Measurements from ENCODE around the gene RASEF.

Gene RASEF

DNA sequence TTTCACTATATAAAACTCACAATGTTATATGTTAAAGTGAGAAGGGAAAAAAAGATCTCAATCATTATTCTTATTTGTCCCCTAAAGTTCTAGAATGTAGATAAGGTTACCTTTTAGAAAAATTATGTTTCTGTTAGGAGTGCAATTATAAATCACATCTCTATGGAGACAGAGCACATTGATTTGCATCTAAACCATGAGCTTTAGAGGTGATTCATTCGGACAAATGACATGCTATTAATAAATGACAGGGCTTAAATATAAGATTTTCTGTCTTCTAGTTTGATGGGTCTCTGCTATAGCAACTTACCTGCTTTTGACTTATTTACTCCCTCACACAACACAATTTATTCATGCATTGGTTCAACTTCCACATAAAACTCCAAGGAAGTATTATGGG is 39.8 kb downstream of the RASEF start:
- DNase-seq (ENCODE audit: low spot score in 2 of 2) (no peak), ATAC-seq (replicated peaks; ENCODE audit: extremely low read depth, poor library complexity, severe bottlenecking) (no peak)
- H3K4me3 Mint-ChIP-seq, result no peak overlapping the region
- no peak overlapping the region for H3K27ac Mint-ChIP-seq (ENCODE audit: low read depth)
- H3K36me3 Mint-ChIP-seq (ENCODE audit: insufficient read depth), result no peaks in the 10 kb centered on the region
- H3K4me1 Mint-ChIP-seq, result no peaks in the 10 kb centered on the region
- peaks cover 6% of the 10 kb centered on the region for H3K9me3 Mint-ChIP-seq
- H3K27me3 Mint-ChIP-seq, result no peaks in the 10 kb centered on the region

DNA sequence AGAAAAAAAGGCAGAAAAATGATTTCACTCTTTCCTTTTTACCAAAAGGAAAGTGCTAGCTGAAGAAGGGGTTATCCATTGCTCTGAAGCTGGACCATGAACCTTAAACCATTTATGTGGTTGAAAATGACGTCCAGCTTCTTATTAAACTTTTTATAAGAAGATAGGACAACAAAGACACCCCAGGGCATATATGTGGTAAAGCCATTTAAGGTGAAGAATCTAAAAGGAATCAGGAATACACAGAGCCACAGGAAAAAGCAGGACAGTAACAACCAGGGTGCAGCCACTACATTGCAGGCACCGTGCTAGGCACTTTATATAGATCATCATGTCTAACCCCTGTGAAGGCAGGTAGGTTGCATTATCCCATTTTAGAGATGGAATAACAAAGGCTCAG is 42.1 kb downstream of the RASEF start:
- Mint-ChIP-seq H3K36me3 (ENCODE audit: insufficient read depth) (no peaks in the 10 kb centered on the region), H3K4me3 (no peak overlapping the region), H3K4me1 (no peaks in the 10 kb centered on the region), H3K27ac (ENCODE audit: low read depth) (no peak overlapping the region), H3K27me3 (no peaks in the 10 kb centered on the region), H3K9me3 (peaks cover 6% of the 10 kb centered on the region)
- ATAC-seq (replicated peaks; ENCODE audit: extremely low read depth, poor library complexity, severe bottlenecking) (no peak), DNase-seq (ENCODE audit: low spot score in 2 of 2) (no peak)

DNA sequence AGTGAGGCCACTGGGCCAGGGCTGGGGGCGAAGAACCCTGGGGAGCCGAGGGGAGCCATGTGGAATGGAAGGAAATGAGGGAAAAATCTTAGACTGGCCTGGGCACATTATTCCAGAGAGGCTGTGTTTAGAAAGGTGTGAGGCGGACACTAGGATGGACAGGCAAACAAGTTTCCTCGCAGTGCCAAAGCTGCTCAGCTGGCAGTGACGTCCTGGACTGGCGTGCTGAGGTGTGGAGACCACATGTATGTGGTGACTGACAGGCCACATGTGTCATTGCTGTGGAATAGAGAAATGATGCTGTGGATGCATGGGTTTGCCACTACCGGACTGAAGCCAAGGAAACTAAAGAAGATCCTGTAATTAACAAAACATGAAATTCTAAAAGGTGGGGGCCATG is 42.6 kb downstream of the RASEF start:
- no peak for ATAC-seq (replicated peaks; ENCODE audit: extremely low read depth, poor library complexity, severe bottlenecking)
- no peak overlapping the region for H3K27ac Mint-ChIP-seq (ENCODE audit: low read depth)

DNA sequence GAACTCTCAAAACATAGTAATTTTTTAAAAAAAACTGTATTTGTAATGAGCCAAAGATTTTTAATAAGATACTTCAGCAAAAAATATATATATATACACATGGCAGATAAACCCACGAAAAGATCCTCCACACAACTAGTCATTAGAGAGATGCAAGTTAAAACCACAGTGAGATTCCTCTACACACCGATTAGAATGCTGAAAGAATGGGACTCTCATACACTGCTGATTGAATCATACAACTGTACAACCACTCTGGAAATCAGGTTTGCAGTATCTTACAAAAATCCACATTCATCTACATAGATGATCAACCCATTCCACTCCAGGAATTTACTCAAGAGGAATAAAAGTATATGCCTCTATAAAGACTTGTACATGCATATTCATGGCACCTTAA is 43.7 kb downstream of the RASEF start:
- H3K9me3 Mint-ChIP-seq, result peaks cover 6% of the 10 kb centered on the region
- DNase-seq (ENCODE audit: low spot score in 2 of 2) (no peak), ATAC-seq (replicated peaks; ENCODE audit: extremely low read depth, poor library complexity, severe bottlenecking) (no peak)
- H3K27me3 Mint-ChIP-seq, result no peaks in the 10 kb centered on the region
- no peaks in the 10 kb centered on the region for H3K4me1 Mint-ChIP-seq
- H3K27ac Mint-ChIP-seq (ENCODE audit: low read depth), result no peak overlapping the region
- H3K4me3 Mint-ChIP-seq, result no peak overlapping the region
- no peaks in the 10 kb centered on the region for H3K36me3 Mint-ChIP-seq (ENCODE audit: insufficient read depth)

More for the DNA sequence above, 42.6 kb downstream of the RASEF start:
- H3K9me3 Mint-ChIP-seq, result peaks cover 6% of the 10 kb centered on the region
- H3K27me3 Mint-ChIP-seq, result no peaks in the 10 kb centered on the region
- no peak overlapping the region for H3K4me3 Mint-ChIP-seq
- H3K36me3 Mint-ChIP-seq (ENCODE audit: insufficient read depth), result no peaks in the 10 kb centered on the region
- H3K4me1 Mint-ChIP-seq, result no peaks in the 10 kb centered on the region
- DNase-seq (ENCODE audit: low spot score in 2 of 2), result no peak

- no peak for DNase-seq (ENCODE audit: low spot score in 2 of 2)
- Mint-ChIP-seq H3K9me3 (no peaks in the 10 kb centered on the region), H3K4me1 (no peaks in the 10 kb centered on the region), H3K4me3 (no peak overlapping the region), H3K27me3 (no peaks in the 10 kb centered on the region), H3K36me3 (ENCODE audit: insufficient read depth) (no peaks in the 10 kb centered on the region), H3K27ac (ENCODE audit: low read depth) (no peak overlapping the region)
- no peak for ATAC-seq (replicated peaks; ENCODE audit: extremely low read depth, poor library complexity, severe bottlenecking)
These were observed 47.0 kb downstream of the RASEF start for GRCh38 chr9:83015897-83016296.

GRCh38 chr9:83013867-83014605 is 48.9 kb downstream of the RASEF start:
- ATAC-seq (replicated peaks; ENCODE audit: extremely low read depth, poor library complexity, severe bottlenecking) (no peak), DNase-seq (ENCODE audit: low spot score in 2 of 2) (no peak)
- Mint-ChIP-seq H3K36me3 (ENCODE audit: insufficient read depth) (no peaks in the 10 kb centered on the region), H3K9me3 (peaks cover 5% of the 10 kb centered on the region), H3K4me3 (no peak overlapping the region), H3K27me3 (no peaks in the 10 kb centered on the region), H3K27ac (ENCODE audit: low read depth) (no peak overlapping the region), H3K4me1 (no peaks in the 10 kb centered on the region)

- no peak overlapping the region for H3K27ac Mint-ChIP-seq (ENCODE audit: low read depth)
- no peaks in the 10 kb centered on the region for H3K27me3 Mint-ChIP-seq
- H3K4me1 Mint-ChIP-seq, result no peaks in the 10 kb centered on the region
- H3K9me3 Mint-ChIP-seq, result peaks cover 11% of the 10 kb centered on the region
- no peak for ATAC-seq (replicated peaks; ENCODE audit: extremely low read depth, poor library complexity, severe bottlenecking)
- no peak for DNase-seq (ENCODE audit: low spot score in 2 of 2)
- no peaks in the 10 kb centered on the region for H3K36me3 Mint-ChIP-seq (ENCODE audit: insufficient read depth)
- H3K4me3 Mint-ChIP-seq, result no peak overlapping the region
These were observed 49.8 kb downstream of the RASEF start for GRCh38 chr9:83012922-83013838.

- Mint-ChIP-seq H3K27me3 (no peaks in the 10 kb centered on the region), H3K36me3 (ENCODE audit: insufficient read depth) (no peaks in the 10 kb centered on the region), H3K4me3 (no peak overlapping the region), H3K27ac (ENCODE audit: low read depth) (no peak overlapping the region), H3K9me3 (peaks cover 18% of the 10 kb centered on the region), H3K4me1 (no peaks in the 10 kb centered on the region)
- ATAC-seq (replicated peaks; ENCODE audit: extremely low read depth, poor library complexity, severe bottlenecking) (no peak), DNase-seq (ENCODE audit: low spot score in 2 of 2) (no peak)
These were observed 50.6 kb downstream of the RASEF start for GRCh38 chr9:83012168-83012921.

GRCh38 chr9:83011611-83012010 is 51.3 kb downstream of the RASEF start:
- H3K4me1 Mint-ChIP-seq, result no peaks in the 10 kb centered on the region
- no peaks in the 10 kb centered on the region for H3K36me3 Mint-ChIP-seq (ENCODE audit: insufficient read depth)
- no peak overlapping the region for H3K4me3 Mint-ChIP-seq
- peaks cover 18% of the 10 kb centered on the region for H3K9me3 Mint-ChIP-seq
- no peak for ATAC-seq (replicated peaks; ENCODE audit: extremely low read depth, poor library complexity, severe bottlenecking)
- no peaks in the 10 kb centered on the region for H3K27me3 Mint-ChIP-seq
- DNase-seq (ENCODE audit: low spot score in 2 of 2), result no peak
- no peak overlapping the region for H3K27ac Mint-ChIP-seq (ENCODE audit: low read depth)

GRCh38 chr9:83007521-83008300 is 55.2 kb downstream of the RASEF start:
- no peak overlapping the region for H3K27ac Mint-ChIP-seq (ENCODE audit: low read depth)
- no peak overlapping the region for H3K4me3 Mint-ChIP-seq
- ATAC-seq (replicated peaks; ENCODE audit: extremely low read depth, poor library complexity, severe bottlenecking) (no peak), DNase-seq (ENCODE audit: low spot score in 2 of 2) (no peak)
- H3K36me3 Mint-ChIP-seq (ENCODE audit: insufficient read depth), result no peaks in the 10 kb centered on the region
- H3K9me3 Mint-ChIP-seq, result peaks cover 25% of the 10 kb centered on the region
- H3K27me3 Mint-ChIP-seq, result no peaks in the 10 kb centered on the region
- no peaks in the 10 kb centered on the region for H3K4me1 Mint-ChIP-seq

DNA sequence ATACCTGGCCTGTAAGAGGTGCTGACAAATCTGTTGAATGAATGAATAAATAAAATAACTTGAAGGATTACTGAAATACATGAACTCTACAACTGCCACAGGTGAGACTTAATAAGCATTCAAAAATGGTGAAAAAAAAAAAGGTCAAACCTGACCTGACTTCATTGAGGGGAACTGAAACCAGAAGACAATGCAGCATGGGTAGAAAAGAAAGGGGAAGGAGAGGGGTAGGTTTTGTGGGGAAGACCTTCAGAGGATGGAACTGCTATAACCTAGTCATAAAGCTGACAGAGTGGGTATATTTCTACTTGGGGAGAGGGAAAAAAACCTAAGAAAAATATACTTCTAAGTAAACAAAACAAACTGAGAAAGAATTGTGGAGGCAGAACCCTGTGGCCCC is 56.6 kb downstream of the RASEF start:
- Mint-ChIP-seq H3K4me3 (no peak overlapping the region), H3K27ac (ENCODE audit: low read depth) (no peak overlapping the region), H3K36me3 (ENCODE audit: insufficient read depth) (no peaks in the 10 kb centered on the region), H3K27me3 (no peaks in the 10 kb centered on the region), H3K4me1 (no peaks in the 10 kb centered on the region), H3K9me3 (peaks cover 25% of the 10 kb centered on the region)
- DNase-seq (ENCODE audit: low spot score in 2 of 2), result no peak
- ATAC-seq (replicated peaks; ENCODE audit: extremely low read depth, poor library complexity, severe bottlenecking), result no peak

- Mint-ChIP-seq H3K9me3 (peaks cover 25% of the 10 kb centered on the region), H3K4me1 (no peaks in the 10 kb centered on the region), H3K36me3 (ENCODE audit: insufficient read depth) (no peaks in the 10 kb centered on the region), H3K4me3 (no peak overlapping the region), H3K27me3 (no peaks in the 10 kb centered on the region), H3K27ac (ENCODE audit: low read depth) (no peak overlapping the region)
- ATAC-seq (replicated peaks; ENCODE audit: extremely low read depth, poor library complexity, severe bottlenecking) (no peak), DNase-seq (ENCODE audit: low spot score in 2 of 2) (no peak)
These were observed 57.0 kb downstream of the RASEF start for GRCh38 chr9:83005963-83006362.

All from central memory CD8-positive, alpha-beta T cell (primary cell).